Kasumi-1 (cell line): ENCODE results near the gene EVC2.
"Not testable (repeated sequence)": the region's sequence is repeated elsewhere in the genome, so short reads cannot be mapped to it uniquely, and the experiment has no call there.

ENCODE experiments used
- DNase-seq, 2 experiments: peaks; one replicate each; lab custom pipeline; 2025; lab: John Stamatoyannopoulos, UW

Gene EVC2

DNA sequence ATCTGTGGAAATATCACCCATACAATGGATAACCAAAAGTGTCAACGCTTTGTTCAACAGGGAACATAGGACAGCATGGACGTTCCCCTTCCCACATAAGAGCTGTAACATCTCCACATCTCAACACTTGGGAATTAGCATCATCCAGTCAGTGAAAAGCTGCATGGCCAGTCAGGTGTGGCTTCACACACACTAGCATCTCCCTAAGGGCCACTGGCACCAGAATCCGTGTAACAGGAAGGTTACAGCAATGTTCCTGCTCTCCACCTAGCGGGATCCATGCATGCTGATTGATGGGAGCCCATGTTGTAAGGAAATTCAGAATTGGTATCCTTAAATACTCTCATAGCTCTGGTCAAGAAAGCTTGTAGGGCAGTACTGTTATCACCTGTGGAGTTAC, 78.8 kb downstream of the EVC2 start:
- no peak for DNase-seq

DNA sequence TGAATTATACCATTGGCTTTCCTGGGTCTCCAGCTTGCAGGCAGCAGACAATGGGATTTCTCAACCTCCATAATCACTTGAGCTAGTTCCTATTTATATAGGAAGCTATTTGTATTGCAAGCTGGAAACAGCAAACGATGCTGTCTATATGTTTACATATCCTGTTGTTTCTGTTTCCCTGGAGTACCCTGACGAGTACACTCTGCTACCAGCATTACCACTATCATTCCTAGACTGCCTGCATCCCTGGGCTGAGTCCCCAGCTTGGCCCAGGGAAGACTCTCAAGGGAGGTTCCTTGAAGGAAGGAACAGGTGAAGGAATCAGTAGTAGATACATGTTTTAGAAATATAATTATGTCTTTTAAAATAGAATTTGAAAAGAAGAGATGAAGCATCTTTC, 81.4 kb downstream of the EVC2 start:
- DNase-seq: no peak

DNA sequence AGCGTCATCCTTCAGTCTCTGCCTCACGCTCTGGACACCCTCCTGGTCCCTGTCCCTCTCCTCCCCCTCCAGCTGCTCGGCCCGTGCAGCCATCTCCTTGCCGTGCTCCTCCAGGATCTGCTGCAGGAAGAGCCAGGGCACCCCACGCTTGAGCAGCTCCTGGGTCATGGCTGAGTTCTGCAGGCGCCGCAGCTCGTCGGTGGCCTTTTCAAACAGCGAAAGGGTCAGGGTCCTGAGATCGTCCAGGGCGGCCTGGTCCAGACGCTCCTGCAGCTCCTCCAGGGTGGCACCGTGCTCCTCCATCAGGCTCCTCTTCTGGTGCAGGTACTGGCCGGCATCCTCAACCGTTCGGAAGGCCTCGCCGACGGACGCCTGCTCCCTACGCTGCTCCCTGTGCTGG, 85.8 kb downstream of the EVC2 start:
- DNase-seq: no peak

DNA sequence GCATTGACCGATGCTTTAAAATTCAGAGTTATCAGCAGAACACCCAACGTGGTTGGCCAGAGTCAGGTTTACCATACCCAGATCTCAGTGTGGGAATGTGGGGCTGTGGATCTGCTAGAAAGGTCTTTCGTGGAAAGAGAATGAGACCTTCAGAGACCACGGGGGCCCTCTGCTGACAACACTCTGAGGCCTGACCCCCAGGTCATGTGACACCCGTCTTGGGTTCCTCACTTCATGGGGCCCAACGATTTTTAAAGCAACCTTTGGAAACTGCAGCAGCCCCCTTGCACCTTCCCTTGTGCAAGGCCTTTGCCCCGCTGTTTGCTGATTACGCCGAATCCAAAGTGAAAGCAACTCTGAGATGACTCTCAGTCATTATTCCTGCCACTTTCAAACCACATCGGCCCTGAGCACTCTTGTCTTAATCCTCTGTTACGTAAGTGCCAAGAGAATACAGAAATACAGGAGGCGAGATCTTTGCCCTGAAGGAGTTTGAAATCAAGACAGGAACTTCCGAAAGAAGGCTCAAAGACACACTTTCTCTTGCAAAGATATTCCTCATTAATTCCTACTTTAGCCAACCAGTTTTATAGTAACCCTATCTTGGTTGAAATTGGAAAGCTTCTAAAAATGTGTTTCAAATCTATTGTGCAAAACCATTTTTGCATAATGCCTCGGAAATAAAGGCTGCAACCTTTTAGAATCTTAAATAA, 88.3 kb downstream of the EVC2 start:
- DNase-seq: no peak

DNA sequence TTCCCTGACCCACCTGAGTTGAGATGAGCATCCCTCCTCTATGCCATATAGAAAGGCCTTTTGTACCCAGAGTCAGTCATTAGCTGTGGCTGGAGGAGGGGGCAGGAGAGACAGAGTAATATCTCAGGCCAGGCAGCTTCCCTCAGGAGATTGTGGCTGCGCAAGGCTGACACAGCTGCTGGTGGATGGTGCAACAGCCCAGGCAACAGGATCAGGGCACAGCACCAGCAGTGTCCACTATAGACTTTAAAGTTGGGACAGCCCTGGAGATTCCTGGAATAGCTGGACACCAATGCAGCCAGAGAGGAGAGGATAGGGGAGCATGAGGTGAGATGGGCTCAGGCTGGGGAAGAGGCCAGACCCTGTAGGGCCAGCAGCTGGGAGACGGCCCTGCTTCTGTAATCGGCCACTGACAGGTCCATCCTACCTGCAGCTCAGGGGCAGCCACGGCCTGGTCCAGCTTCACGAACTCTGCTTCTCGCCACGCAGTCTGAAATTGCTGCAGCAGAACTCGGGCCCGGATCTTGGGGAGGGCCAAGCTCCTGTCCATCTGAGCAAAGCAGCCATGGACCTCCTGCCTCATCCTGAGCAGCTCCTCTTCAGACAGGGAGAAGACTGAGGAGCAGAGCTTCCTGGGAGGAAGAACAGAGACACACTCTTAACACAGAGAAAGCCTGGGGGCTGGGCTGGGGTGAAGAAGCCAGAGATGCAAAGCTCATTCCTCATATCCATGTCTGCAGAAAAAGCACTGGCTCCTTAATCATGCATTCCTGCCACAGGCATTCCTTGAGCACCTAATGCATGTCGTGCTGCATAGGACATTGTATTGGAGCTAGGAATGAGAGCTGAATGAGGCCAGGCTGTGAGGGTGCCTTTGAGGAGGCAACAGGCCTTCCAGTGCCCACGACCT, 90.1 kb downstream of the EVC2 start:
- DNase-seq: no peak

DNA sequence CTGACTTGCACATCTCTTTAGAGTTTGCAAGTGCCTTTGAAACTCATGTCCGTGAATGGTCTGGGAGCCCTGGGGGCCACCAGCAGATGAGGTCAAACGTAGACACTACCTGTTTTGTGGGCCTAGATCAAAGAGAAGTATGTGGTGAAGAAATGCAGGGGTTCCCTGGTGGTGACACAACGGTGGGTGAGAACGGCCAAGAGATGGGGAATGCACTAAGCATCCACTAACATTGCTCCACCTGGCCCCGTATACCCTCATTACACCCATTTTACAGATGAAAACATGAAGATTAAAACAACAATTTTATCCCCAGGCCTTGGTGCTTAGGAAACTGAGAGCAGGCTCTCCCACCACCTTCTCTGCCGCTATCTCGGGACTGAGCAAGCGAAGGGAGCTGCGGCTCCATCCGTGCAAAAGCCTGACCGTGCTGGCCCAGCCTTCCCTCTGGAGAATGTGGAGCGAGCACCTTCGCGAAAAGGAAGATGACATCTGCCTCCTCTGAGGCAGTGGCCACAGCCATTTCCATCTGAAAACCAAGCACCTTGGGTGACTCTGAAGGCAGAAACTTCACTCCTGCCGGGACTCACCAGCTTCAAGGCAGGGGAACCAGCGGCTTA, 91.9 kb downstream of the EVC2 start:
- DNase-seq: no peak

DNA sequence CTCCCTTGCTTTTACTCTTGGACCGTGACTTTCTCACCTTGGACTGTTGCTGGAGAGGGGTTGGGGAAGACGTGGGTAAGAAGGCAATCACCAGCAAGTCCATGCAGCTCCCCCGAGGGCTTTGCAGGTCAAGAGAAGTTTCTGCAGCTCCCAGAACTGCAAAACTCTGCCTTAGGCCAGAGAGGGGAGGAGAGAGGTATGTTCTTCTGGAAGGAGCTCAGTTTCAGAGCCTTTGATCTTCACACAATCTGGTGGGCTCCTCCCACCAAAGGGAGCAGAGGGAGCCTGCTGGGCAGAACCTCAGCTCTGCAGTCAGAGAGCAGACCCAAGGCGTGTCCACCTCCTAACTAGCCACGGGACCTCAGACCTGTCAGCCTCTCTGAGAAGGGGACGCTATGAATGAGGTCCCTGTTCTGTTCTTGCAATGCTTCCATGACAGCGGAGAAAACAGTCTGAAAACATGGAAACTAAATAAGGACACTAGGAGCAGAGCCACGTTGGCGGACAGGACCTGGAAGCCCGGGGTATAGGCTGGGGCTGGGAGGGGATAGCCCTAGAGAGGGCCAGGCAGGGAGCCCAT, 92.8 kb downstream of the EVC2 start:
- no peak for DNase-seq

DNA sequence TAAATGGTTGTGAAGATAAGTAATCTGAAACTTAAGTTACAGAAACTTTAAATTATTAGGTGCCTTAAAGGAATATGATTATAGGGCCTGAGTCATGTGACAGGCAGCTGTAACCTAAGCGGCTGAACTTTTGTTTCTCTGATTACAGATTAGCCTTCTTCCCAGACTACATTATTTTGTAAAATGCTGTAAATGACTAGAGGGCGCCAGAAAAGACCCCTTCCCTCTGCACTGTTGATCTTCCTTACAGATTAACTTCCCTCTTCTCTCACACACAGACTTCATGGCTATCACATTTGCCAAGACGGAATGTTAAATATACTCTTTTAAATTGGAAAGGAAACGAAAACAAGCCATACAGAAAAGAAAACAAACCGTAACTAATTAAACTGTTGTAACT, 96.6 kb downstream of the EVC2 start:
- DNase-seq: peak in 1 of 2 experiments; percentile 28

DNA sequence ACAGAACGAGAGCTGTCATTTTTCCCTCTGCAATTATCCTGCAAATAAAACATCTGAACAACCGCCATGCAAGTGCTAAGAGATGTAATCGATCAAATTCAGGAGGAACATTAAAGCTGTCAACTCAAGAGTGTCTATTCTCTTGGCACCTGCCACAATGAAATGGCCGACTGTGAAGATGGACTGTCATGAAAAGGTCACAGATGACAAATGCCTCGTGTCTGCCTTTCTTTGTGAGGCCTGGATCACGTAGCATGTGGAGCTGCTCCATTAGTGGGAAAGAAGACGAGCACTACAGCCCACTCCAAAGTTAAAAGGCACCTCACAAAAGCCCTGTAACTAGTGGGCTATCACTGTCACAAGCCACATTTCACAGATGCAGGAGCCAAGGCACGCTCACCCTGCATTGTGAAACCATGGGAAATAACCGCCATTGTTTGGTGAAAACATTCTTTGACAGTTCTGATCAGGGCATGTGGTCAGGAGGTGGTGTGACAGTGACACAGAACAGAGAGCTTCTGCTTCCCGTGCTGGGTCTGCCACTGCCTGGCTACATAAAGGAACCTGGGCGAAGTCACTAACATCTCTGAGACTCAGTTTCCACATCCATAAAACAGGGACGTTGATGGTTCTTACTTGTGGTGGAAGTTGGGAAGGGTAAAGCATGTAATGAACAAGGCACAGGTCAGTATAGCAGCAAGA, 98.9 kb downstream of the EVC2 start:
- DNase-seq: no peak

DNA sequence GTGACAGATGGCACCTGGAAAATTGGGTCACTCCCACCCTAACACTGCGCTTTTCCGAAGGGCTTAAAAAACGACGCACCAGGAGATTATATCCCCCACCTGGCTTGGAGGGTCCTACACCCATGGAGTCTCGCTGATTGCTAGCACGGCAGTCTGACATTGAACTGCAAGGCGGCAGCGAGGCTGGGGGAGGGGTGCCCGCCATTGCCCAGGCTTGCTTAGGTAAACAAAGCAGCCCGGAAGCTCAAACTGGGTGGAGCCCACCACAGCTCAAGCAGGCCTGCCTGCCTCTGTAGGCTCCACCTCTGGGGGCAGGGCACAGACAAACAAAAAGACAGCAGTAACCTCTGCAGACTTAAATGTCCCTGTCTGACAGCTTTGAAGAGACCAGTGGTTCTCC, 114.5 kb downstream of the EVC2 start:
- DNase-seq: not testable (repeated sequence)

DNA sequence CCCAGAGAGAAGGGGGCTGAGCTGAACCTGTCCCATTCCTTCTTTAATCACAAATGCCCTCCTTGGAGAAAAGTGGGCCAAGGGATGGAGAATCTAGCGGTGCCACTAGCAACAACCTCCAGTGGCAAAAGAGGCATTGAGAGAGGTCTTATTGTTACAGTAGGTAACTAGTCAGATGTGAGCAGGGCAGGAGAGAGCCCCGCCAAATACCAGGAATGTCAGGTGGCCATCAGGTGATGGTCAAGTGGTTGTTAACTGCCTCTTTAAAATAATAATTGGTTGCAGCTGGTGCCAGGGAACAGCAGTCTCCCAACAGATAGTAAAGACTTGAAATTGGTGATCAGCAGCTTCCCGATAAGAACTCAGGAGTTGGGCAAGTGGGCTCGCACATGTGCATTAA, 116.1 kb downstream of the EVC2 start:
- DNase-seq: no peak

DNA sequence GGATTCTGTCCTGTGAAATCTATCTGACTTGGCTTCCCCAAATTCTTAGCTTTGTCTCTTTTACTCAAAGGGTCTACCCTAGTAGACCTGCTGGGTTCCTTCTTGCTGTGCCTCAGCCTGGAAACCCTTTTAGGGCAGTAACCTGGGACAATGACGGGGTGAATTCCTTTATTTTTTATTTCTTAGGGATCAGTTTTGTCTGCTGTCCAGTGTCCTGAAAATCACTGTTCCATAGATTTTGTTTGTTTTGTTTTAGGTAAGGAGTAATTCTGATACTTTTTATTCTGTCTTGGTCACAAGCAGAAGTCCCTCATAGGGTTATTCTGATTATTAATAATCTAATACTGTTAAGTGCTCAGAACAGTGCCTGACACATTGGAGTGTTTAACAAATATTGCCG, 118.9 kb downstream of the EVC2 start:
- DNase-seq: no peak

DNA sequence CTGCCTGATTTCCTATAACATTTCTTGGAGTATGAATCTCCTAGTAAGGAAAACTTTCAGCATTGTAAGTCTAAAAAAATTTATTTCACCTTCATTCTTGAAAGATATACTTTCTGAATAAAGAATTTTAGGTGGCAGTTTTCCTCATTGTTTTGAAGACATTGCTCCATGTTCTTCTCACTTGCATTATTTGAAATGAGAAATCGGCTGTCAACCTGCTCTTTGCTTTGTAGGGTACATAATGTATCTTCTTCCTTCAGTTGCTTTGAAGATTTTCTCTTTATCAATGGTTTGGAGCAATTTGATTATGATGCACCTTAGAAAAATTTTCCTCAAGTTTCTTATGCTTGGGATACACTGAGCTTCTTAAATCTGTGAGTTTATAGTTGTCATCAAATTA, 120.3 kb downstream of the EVC2 start:
- DNase-seq: no peak

DNA sequence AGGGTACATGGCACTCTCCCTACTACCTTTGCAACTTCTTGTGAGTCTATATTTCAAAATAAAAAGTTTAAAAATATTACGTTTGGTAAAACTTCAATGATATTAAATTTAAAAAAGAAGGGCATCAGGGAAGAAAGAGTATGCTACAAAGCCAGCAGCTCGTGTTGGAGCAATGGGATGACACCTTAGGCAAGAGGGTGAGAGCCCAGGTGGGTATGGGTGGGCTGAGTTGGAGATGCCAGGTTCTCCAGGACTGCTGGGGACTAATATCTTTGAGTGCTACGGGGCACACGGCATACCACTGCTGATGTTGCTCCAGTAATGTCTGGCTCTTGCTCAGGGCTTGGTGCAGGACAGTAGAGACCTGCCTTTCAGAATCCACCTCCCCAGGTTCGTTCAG, 132.4 kb downstream of the EVC2 start:
- DNase-seq: no peak

DNA sequence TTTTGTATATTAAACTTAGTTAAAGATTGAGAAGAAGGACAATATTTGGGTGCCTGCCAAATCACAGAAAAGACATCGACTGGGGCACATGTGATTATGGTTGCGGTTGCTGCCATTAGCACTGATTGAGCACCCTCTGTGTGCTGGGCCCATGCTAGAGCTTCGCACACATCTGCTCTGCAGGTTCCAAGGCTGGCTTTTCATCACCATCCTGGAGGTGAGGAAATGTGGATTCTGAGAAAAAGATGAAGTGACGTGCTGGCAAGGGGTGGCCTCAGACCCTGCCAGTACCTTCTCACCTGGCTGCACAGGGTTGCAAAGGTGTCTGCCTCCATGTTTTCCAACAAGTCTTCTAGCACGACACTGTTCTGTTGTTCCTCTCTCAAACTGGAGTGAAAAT, 134.0 kb downstream of the EVC2 start:
- DNase-seq: no peak

DNA sequence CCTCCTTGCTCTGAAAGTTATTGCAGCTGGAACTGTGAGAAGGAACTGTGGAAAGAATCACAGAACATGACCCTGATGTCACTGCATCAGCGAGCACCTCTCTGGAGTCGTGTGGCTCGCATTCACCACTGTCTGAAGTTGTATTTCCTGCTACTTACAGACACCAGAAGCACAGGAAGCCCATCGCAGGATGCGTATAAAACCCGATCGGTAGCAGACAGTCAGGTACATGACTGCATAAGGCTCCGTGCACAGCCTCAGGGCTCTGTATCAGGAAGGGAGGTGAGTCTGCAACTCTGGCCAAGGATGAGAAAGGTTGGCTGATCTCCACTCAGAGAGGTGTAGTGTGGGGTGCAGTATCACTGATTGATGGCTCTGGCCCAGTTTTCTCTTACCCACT, 134.4 kb downstream of the EVC2 start:
- DNase-seq: no peak

DNA sequence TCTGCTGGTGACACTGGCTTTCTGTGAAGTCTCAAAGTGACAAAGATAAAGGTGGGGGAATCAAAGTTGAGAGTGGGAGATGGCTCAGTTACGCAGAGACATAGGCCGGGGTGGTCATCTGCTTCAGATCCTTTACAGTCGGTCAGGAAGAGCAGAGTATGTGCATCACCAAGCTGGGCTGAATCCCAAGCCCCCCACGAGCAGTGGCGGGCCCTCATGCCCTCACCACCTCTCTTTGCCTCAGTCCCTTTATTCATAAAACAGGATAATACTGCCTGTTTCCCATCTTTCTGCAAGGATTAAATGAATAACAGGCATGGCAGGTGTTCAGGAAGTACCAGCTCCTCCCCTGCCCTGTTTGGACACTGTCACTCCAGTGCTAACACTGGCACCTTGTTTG, 135.6 kb downstream of the EVC2 start:
- no peak for DNase-seq

DNA sequence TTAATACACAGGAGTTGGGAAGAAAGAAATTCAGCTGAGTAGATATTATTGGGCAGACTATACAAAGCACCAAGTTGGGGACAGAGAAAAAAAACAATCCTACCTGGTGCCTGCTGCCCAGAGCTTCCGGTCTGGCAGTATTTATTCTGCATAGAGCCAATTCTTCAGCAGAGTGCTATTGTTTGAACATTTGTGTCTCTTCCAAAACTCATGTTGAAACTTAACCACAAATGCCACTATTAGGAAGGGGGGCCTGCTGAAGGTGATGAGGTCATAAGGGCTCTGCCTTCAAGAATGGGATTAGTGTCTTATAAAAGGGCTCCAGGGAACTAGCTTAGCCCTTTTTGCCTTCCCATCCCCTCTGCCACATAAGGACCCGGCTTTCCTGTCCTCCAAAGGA, 136.2 kb downstream of the EVC2 start:
- peak in 1 of 2 experiments; percentile 8 for DNase-seq

DNA sequence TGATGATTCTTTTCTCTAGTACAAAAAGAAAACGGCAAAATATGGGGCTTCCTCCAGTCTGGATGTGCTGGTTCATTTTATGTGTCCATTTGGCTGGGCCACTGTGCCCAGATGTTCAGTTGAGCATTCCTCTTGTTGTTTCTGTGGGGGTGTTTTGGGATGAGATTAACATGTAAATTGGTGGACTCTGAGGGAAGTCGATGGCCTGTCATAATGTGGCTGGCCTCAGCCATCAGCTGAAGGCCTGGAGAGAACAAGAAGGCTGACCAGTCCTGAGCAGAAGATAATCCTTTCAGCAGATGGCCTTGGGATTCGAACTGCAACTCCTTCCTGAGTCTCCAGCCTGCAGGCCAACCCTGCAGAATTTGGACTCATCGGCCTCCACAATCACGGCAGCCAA, 136.7 kb downstream of the EVC2 start:
- no peak for DNase-seq

DNA sequence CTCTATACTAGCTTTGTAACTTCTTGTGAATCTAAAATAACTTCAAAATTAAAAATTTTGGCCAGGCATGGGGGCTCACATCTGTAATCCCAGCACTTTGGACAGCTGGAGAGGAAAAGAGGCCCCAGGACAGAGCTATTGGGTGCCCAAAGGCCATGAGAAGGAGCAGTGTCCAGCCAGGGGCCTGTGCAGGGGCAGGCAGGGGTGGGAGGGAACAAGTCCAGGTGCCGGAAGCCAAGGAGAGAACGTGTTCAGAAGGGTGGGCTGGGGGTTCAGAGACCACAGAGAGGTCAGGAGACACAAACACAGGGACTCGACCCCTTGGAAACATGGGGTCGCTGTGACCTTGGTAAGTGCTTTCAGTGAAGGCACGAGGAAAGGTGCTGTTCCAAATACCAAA, 138.9 kb downstream of the EVC2 start:
- no peak for DNase-seq

DNA sequence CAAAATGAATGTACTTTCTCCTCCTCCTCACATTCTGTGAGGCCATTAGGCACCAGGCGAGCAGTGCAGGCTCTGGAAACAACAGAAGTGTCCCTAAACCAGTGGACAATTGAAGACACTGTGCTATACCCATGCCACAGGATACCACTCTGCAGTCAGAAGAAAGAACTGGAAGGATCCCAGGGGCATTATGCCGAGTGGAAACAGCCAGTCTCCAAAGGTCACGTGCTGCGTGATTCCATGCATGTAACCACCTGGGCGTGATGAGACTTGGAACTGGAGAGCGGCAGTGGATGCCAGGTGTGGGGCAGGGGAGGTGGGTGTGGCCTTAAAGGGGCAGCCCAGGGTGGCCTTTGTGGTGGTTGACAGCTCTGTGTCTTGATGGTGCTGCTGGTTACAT, 139.4 kb downstream of the EVC2 start:
- DNase-seq: no peak

DNA sequence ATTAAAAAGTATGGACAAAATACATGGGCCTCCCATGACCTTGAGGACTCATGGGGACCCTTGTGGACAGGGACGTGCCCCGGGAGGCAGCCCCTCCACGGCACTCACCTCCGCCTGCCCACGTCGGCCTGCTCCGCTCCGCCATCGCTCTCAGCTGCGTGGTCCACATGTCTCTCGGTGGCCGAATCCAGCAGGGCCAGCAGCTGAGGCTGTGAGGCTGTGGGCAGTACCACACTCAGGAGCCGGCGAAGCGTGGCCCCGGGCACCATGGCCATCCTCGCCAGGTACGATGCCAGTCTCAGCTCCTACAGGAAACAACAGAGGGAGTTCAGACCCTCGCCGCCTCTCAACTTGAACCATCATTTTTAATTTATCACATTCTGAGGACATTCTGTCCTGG, 140.0 kb downstream of the EVC2 start:
- no peak for DNase-seq
